ENCODE data around the gene EFEMP1. TPM values are rescaled to one million over a fixed set of nuclear protein-coding genes. Genes with fewer than 3 reads are reported as not detected.
"Not testable (repeated sequence)": the region's sequence is repeated elsewhere in the genome, so short reads cannot be mapped to it uniquely, and the experiment has no call there.

Gene EFEMP1
- polyA plus RNA-seq, 1 donor: 38.0 TPM

DNA sequence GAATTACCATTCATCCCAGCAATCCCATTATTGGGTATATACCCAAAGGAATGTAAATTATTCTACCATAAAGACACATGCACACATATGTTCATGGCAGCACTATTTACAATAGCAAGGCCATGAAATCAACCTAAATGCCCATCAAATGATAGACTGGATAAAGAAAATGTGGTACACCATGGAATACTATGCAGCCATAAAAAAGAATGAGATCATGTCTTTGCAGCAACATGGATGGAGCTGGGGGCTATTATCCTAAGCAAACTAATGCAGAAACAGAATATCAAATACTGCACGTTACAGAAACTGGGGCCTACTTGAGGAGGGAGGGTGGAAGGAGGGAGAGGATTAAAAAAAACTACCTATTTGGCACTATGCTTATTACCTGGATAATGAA, 85.5 kb downstream of the EFEMP1 start:
- not testable (repeated sequence) for H3K27ac ChIP-seq (ENCODE audit: low read length)

DNA sequence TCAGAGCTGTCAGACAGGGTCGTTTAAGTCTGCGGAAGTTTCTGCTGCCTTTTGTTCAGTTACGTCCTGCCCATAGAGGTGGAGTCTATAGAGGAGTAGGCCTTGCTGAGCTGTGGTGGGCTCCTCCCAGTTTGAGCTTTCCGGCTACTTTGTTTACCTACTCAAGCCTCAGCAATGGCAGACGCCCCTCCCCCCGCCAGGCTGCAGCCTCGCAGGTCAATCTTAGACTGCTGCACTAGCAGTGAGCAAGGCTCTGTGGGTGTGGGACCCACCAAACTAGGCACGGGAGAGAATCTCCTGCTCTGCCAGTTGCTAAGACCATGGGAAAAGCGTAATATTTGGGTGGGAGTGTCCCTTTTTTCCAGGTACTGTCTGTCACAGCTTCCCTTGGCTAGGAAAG, 86.5 kb downstream of the EFEMP1 start:
- WGBS (ENCODE audit: insufficient coverage, low lambda C conversion rate): no CpG with 5 or more reads among the region's 9 CpGs
- H3K27ac ChIP-seq (ENCODE audit: low read length): no peak overlapping the region
- no peaks in the 10 kb centered on the region for H3K36me3 ChIP-seq (ENCODE audit: control insufficient read depth, insufficient read depth, low read length)
- H3K27me3 ChIP-seq (ENCODE audit: control insufficient read depth, insufficient read depth, low read length): no peaks in the 10 kb centered on the region
- H3K4me1 ChIP-seq (ENCODE audit: control insufficient read depth, insufficient read depth, low read length): peaks cover 13% of the 10 kb centered on the region
- DNase-seq: no peak
- H3K4me3 ChIP-seq (ENCODE audit: low read length): no peak overlapping the region
- H3K9me3 ChIP-seq (ENCODE audit: control insufficient read depth, low read depth, low read length): no peaks in the 10 kb centered on the region

More for the DNA sequence above, 85.5 kb downstream of the EFEMP1 start:
- not testable (repeated sequence) for H3K9me3 ChIP-seq (ENCODE audit: control insufficient read depth, low read depth, low read length); H3K27me3 ChIP-seq (ENCODE audit: control insufficient read depth, insufficient read depth, low read length); H3K36me3 ChIP-seq (ENCODE audit: control insufficient read depth, insufficient read depth, low read length); H3K4me3 ChIP-seq (ENCODE audit: low read length); DNase-seq
- H3K4me1 ChIP-seq (ENCODE audit: control insufficient read depth, insufficient read depth, low read length): peaks cover 23% of the 10 kb centered on the region
- WGBS (ENCODE audit: insufficient coverage, low lambda C conversion rate): no CpG with 5 or more reads among the region's 1 CpG

DNA sequence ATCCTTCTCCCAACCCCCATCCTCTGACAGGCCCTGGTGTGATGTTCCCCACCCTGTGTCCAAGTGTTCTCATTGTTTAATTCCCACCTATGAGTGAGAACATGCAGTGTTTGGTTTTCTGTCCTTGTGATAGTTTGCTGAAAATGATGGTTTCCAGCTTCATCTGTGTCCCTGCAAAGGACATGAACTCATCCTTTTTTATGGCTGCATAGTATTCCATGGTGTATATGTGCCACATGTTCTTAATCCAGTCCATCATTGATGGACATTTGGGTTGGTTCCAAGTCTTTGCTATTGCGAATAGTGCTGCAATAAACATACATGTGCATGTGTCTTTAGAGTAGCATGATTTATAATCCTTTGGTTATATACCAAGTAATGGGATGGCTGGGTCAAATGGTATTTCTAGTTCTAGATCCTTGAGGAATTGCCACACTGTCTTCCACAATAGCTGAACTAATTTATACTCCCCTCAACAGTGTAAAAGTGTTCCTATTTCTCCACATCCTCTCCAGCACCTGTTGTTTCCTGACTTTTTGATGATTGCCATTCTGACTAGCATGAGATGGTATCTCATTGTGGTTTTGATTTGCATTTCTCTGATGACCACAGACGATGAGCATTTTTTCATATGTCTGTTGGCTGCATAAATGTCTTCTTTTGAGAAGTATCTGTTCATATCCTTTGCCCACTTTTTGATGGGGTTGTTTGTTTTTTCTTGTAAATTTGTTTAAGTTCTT, 91.7 kb downstream of the EFEMP1 start:
- 80% methylated on average over 1 of the region's 2 CpGs for WGBS (ENCODE audit: insufficient coverage, low lambda C conversion rate)
- H3K9me3 ChIP-seq (ENCODE audit: control insufficient read depth, low read depth, low read length); H3K4me1 ChIP-seq (ENCODE audit: control insufficient read depth, insufficient read depth, low read length); H3K27me3 ChIP-seq (ENCODE audit: control insufficient read depth, insufficient read depth, low read length); DNase-seq; H3K36me3 ChIP-seq (ENCODE audit: control insufficient read depth, insufficient read depth, low read length); H3K4me3 ChIP-seq (ENCODE audit: low read length); H3K27ac ChIP-seq (ENCODE audit: low read length): not testable (repeated sequence)

DNA sequence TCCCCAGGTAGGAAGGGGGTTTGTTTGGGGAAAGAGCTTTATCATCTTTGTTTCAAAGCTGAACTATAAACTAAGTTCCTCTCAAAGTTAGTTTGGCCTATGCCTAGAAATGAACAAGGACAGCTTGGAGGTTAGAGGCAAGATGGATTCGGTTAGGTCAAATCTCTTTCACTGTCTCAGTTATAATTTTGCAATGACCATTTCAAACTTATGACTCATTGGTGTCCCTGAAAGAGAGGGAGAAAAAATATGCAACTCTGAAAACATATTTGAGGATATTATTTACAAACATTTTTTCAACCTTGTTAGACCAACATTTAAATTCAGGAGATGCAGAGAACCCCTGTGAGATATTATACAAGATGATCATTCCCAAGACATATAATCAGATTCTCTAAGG, 95.7 kb downstream of the EFEMP1 start:
- WGBS (ENCODE audit: insufficient coverage, low lambda C conversion rate): no CpG with 5 or more reads among the region's 1 CpG
- Histone ChIP-seq H3K27me3 (ENCODE audit: control insufficient read depth, insufficient read depth, low read length) (no peaks in the 10 kb centered on the region), H3K4me1 (ENCODE audit: control insufficient read depth, insufficient read depth, low read length) (no peaks in the 10 kb centered on the region), H3K36me3 (ENCODE audit: control insufficient read depth, insufficient read depth, low read length) (no peaks in the 10 kb centered on the region), H3K4me3 (ENCODE audit: low read length) (no peak overlapping the region), H3K9me3 (ENCODE audit: control insufficient read depth, low read depth, low read length) (no peaks in the 10 kb centered on the region), H3K27ac (ENCODE audit: low read length) (no peak overlapping the region)
- DNase-seq: no peak

DNA sequence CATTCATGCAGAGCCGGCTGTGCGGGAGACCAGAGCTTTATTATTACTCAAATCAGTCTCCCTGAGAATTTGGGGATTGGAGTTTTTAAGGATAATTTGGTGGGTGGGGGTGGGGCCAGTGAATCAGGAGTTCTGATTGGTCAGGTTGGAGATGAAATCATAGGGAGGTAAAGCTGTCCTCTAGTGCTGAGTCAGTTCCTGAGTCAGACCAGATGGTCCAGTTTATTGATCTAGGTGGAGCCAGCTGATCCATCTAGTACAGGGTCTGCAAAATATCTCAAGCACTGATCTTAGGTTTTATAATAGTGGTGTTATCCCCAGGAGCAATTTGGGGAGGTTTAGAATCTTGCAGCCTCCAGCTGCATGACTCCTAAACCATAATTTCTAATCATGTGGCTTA, 96.2 kb downstream of the EFEMP1 start:
- not testable (repeated sequence) for H3K4me1 ChIP-seq (ENCODE audit: control insufficient read depth, insufficient read depth, low read length); DNase-seq
- no CpG with 5 or more reads among the region's 2 CpGs for WGBS (ENCODE audit: insufficient coverage, low lambda C conversion rate)

DNA sequence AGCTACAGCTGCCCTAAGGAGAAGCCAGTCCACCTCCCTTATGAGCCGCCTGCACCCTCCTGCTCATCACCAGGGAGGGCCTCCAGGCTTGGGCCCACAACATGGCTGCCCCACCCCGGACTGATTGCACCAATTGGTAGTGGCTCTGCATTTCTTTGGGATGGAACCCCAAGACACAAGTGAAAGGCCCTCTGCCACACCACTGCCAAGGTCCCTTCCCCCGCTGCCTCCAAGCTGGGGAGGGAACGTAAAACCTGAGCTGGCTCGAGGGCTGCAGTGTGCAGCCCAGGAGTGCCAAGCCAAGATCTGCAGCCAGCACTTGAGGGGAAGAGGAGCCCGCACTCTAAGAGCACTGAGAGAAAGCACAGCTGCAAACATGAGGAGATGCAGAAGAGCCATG, 97.3 kb downstream of the EFEMP1 start:
- no peak overlapping the region for H3K4me3 ChIP-seq (ENCODE audit: low read length)
- DNase-seq: no peak
- no peaks in the 10 kb centered on the region for H3K4me1 ChIP-seq (ENCODE audit: control insufficient read depth, insufficient read depth, low read length)
- no peak overlapping the region for H3K27ac ChIP-seq (ENCODE audit: low read length)
- no CpG with 5 or more reads among the region's 6 CpGs for WGBS (ENCODE audit: insufficient coverage, low lambda C conversion rate)
- no peaks in the 10 kb centered on the region for H3K27me3 ChIP-seq (ENCODE audit: control insufficient read depth, insufficient read depth, low read length)
- H3K9me3 ChIP-seq (ENCODE audit: control insufficient read depth, low read depth, low read length): no peaks in the 10 kb centered on the region
- H3K36me3 ChIP-seq (ENCODE audit: control insufficient read depth, insufficient read depth, low read length): no peaks in the 10 kb centered on the region

More for the DNA sequence above, 96.2 kb downstream of the EFEMP1 start:
- H3K36me3 ChIP-seq (ENCODE audit: control insufficient read depth, insufficient read depth, low read length); H3K4me3 ChIP-seq (ENCODE audit: low read length); H3K27me3 ChIP-seq (ENCODE audit: control insufficient read depth, insufficient read depth, low read length); H3K27ac ChIP-seq (ENCODE audit: low read length); H3K9me3 ChIP-seq (ENCODE audit: control insufficient read depth, low read depth, low read length): not testable (repeated sequence)

DNA sequence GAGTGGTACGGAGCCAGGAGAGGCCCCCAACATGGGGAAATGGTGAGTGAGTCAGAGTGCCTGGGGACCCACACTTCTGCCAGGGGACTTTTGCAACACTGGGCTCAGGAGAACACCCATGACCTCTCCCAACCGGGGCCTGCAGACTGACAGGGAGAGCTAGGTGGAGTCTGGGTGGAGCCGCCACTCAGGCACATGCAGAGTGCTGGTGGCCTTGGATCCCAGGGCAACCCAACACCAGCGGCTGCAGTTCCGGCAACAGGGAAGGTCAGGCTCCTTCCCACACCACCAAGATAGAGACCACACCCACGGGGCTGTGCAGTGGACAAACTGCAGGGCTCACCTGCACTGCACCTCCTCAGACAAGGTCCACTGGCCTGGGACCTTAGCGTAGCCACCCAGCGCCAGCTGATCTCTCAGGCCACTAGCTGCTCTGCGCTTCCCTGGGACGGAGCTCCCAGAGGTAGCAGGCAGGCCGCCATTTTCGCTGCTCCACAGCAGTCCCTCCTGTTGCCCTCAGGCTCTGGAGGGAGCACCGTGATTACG, 99.0 kb downstream of the EFEMP1 start:
- DNase-seq: no peak
- Histone ChIP-seq H3K4me1 (ENCODE audit: control insufficient read depth, insufficient read depth, low read length) (no peaks in the 10 kb centered on the region), H3K4me3 (ENCODE audit: low read length) (no peak overlapping the region), H3K27ac (ENCODE audit: low read length) (no peak overlapping the region), H3K9me3 (ENCODE audit: control insufficient read depth, low read depth, low read length) (no peaks in the 10 kb centered on the region), H3K27me3 (ENCODE audit: control insufficient read depth, insufficient read depth, low read length) (no peaks in the 10 kb centered on the region), H3K36me3 (ENCODE audit: control insufficient read depth, insufficient read depth, low read length) (no peaks in the 10 kb centered on the region)
- no CpG with 5 or more reads among the region's 14 CpGs for WGBS (ENCODE audit: insufficient coverage, low lambda C conversion rate)

Other genes with a start within 250 kb of the EFEMP1 start
- 25.9 TPM for gene PNPT1, start 229.9 kb downstream of the EFEMP1 start, polyA plus RNA-seq

All from large intestine (tissue), 3 donors.